IPS-NIHi7 (cell line): ENCODE results near the gene PJA1.

Source experiments
- DNase-seq: peaks from one replicate; pipeline ENCODE4 v3.0.0; 2012; ENCODE audit warnings: mixed read lengths; ENCODE audit errors: extremely low spot score

Gene PJA1

DNA sequence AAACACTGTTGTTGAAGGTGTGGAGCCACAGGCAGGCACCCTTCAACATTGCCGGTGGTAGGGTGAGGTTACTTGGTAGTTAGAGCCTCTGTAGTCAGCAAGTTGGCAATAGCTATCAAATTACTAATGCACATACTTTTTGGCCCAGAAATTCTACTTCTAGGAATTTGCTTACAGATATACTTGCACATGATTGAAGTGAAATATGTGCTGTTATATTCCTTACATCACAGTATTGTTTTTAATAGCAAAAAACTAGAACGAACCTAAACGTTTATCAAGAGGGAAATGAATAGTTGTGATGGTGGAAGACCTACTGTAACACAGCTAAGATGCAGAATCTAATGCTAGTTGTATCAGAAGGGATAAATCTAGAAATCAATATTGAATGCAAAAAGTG, 7.7 kb upstream of the PJA1 start:
- DNase-seq: no peak

GRCh38 chrX:69170319-69170718, 5.1 kb upstream of the PJA1 start:
- DNase-seq: no peak

DNA sequence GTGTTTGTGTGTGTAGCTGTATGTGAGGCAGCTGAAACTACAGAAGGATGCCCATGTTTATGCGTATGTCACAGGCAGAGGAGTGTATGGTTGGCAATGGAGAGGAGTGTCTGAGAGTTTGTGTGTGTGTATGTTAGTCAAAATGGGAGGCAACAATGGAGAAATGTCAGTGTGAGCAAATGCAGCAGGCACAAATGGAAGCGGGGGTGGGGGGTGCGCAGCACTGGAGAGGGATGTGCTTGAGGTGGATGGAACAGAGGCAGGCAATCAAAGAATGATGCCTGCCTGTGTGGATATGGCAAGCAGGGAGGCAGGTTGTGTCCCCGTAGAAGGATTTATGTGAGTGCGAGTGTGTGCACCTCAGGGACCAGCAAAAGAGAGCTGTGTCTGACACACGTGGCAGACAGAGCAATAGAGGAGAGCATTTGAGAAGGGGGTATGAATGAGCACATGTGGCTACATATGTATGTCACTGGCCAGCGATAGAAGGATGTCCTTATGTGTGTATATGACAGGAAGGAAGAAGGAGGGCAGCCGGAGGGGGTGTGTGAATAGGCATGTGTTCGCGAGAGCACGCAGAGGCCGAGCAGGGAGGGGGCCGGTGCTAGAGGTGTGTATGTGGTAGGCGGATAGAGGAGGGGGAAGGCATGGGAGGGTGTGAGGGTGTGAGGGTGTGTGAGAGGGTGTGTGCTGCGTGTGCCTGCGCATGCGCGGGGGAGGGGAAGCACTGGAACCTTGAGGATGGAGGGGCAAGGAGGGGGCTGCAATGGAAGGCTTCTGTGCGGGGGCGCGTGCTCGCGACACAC, 1.1 kb downstream of the PJA1 start:
- DNase-seq: peak; percentile 52

DNA sequence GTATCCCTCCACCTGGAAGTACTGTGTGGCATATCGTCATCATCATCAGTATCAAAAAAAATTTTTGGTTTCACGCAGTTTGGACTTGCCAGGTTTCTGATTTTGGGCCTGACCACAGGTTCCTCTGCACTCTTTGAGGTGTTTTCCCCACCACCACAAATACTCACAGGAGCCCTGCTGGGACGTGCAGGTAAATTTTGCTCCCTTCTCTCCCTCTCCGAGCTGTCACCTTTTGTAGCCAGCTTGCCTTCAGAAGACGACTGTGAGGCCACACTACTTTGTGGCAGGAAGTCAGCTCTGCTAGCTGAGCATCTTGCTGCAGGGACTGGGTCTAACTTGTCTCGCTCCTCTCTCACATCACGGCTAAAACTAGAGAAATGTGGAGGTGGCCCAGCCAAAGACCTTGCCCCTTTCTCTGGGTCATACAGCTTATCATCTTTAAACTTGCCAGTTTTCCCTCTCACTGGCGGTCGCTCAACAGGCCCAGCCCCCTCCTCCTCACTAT, 2.8 kb downstream of the PJA1 start:
- DNase-seq: no peak

DNA sequence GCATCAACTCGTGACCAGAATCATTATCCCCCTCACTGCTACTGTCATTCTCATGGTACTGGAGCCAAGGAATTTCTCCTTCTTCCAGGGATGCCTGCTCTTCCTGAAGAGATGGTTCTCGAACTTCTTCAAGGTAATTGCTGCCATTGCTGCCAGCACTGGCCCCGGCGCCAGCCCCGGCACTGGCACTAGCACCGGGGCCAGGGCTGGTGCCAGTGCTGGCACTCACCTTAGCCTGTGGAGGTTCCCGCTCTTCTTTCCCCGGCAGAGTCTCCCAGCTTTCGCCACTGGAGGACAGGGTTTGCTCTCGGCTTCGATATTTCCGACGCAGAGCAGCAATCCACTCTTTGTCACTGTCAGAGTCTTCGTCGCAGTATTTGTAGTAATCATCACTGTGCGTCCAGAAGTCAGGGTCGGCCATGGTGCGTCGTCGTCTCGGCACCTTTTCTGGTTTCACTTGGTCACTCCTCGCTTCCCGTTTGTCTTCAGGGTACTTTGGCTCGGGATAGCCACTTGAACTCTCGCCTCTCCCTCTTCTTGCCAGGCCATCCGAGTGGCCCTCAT, 3.4 kb downstream of the PJA1 start:
- no peak for DNase-seq

- DNase-seq: no peak
These were observed 3.9 kb downstream of the PJA1 start for GRCh38 chrX:69161371-69161770.

GRCh38 chrX:69158166-69158980, 6.9 kb downstream of the PJA1 start:
- DNase-seq: no peak

- DNase-seq: no peak
These were observed 8.6 kb downstream of the PJA1 start for GRCh38 chrX:69156638-69157037.

GRCh38 chrX:69155786-69156520, 9.3 kb downstream of the PJA1 start:
- DNase-seq: no peak

DNA sequence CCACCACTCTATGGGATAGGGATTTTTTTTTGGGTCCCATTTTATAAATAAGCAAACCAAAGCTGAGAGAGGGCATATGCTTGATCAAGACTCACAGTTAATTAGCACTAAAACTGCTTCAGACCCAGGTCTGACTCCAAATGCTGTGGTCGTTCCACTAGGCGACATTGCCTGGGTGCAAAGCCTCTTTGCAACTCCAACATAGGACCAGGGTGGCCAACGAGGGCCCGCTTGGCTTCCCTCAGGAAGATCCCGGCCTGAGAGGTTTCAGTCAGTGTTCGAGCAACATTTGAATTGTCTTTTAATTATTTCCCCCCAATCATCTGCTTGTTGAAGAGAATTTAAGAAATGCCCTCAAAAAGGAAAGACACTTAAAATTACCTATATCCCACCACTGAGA, 11.2 kb downstream of the PJA1 start:
- no peak for DNase-seq

DNA sequence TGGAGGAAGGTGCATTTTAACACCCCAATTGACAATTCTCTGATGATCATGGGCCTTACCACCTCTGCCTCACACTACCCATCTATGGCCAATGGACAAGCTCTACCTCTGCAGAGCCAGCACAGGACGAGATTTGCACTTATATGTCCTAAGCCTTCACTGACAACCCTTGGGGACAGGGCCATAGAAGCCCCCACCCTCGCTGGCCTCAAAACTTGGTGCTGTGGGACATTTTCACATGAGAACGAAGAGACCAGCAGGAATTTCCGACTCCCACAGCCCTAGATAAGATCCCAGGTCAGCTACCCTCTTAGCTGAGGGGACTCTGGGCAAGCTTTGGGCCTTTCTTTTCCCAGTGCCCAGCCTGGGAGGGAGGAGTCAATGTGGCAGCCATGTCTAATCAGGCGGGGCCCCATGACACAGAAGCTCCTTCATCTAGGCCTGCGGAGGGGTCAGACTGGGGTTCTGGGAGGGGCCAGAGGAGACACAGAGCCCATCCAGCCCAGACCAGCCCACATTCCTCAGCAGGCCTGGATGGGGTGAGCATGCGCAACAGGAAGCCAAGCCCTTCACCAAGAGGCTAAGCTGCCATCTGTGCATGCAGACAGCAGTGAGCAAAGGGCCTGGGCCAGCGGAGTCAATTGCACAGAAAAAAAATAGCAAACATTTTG, 12.1 kb downstream of the PJA1 start:
- DNase-seq: peak; percentile 69

- DNase-seq: no peak
These were observed 12.8 kb downstream of the PJA1 start for GRCh38 chrX:69152417-69152841.

DNA sequence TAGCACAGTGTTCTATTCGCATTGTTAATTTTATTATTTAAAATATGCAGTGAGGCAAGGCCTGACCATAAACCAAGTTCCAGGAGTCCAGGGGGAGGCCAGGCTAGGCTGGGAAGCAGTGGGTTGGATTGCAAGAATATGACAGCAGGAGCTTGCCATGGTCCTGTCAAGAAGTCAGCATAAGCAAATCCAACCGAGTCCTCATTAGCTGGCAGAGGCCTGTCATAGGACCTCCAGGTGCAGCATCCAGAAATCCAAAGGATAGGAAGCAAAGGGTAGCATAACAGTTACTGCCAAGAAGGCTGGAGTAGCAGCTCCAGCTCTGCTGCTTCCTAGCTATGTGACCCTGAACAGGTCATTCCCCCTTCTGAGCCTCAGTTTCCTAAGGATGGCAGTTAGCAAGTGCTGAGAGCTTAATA, 13.4 kb downstream of the PJA1 start:
- no peak for DNase-seq

GRCh38 chrX:69150281-69150960, 14.8 kb downstream of the PJA1 start:
- DNase-seq: no peak

- peak; percentile 58 for DNase-seq
These were observed 15.6 kb downstream of the PJA1 start for GRCh38 chrX:69149466-69150280.

DNA sequence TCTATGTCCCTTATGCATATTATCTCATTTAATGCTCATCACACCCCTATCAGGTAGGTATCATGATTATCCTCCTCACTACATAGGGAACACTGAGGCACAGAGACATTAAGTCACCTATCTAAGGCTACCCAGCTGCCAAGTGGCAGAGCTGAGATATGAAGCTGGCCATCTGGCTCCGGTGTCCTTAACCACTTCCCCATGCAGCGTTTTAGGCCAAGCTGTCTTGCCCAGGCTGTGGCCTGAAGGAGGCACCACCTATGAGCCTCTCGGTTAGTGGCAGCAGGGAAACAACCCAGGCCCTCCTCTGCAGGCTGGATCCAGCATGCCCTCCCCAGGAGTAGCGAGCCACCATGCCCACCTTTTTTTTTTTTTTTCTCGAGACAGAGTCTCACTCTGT, 16.3 kb downstream of the PJA1 start:
- DNase-seq: no peak

- DNase-seq: no peak
These were observed 18.5 kb downstream of the PJA1 start for GRCh38 chrX:69146739-69147138.

- no peak for DNase-seq
These were observed 19.5 kb downstream of the PJA1 start for GRCh38 chrX:69145714-69146113.

DNA sequence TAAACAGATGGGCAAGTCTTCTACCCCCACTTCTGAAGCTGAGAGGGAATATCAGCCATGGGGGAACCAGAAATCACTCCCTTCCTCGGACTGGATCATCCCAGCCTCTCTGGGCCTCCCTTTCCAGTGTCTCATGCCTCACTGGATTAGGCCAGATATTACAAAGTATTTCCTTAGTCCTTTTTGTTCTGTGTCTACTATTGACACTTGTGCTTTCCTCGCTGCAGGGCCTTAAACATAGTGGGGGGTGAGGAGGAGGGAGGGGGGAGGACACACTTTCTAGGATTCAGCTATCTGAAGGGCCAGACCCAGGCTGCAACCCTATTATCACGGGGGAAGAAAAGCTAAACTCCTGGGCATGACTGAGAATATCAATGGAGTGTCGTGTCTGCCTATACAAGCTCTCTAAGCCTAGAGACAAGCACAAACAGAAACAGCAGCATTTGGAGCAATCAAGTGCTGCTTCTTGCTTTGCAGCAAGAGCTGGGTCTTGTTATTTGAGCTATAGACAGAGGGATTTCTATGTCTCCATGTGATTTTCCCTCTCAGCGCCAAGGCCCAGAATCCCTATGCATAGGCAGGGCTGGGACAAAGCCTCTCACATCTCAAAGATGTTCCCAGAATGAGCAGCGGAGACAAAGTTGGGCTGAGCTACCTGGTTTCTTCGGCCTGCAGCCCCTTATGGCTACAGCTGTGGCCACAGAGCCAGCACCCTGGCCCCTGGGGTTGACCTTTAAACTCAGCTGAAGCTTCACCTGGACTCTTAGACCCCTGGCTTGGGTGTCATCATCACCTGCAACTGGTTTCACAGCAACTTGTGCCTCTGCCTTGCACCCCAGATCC, 20.2 kb downstream of the PJA1 start:
- no peak for DNase-seq
